Posterior vena cava (tissue), 2 donors: ENCODE results near the gene AP1S1. TPM values are rescaled to one million over a fixed set of nuclear protein-coding genes. Genes with fewer than 3 reads are reported as not detected.
"Not testable (repeated sequence)": the region's sequence is repeated elsewhere in the genome, so short reads cannot be mapped to it uniquely, and the experiment has no call there.

Experiments used
- DNase-seq: peaks from one replicate; pipeline ENCODE4 v3.0.0-alpha.2; 2020; ENCODE audit warnings: low spot score
- intact Hi-C, 2 donors: fragments of 100-400 bp; cut with DNase I; formaldehyde crosslinking; loops; one replicate each; pipeline versions ENCODE4 v1.14.1 to v1.14.2; 2022 to 2023
- long read RNA-seq, 2 donors: library from polyadenylated mRNA; unstranded; transcript quantifications; one replicate each; pipeline ENCODE4 v2.0.0, GENCODE V29; 2020 to 2021
- total RNA-seq, 2 donors: library from RNA; stranded (reverse); fragmentation: NEBNext Ultra II Directional; extraction: Animal tissue kit (Norgen Biotek cat#: 25700); gene quantifications; one replicate each; pipeline ENCODE4 v1.2.1, GENCODE V29; 2021
- donor health status: DM: yes; HTN: yes; CAD: no.
- donor health status: DM: yes; HTN: yes; CAD: no.

Gene AP1S1
- 10 to 100 TPM; 21.5 to 22.7 TPM for total RNA-seq
- long read RNA-seq, donor 1, partial matches to known transcripts = 0 of 1 reads
- long read RNA-seq, donor 1, other reads (novel, unspliced or antisense) = 0 of 1 reads
- long read RNA-seq, donor 2, transcript AP1S1-201 (5 exons, 1,303 nt) = major isoform, 21 of 24 reads
- long read RNA-seq, donor 2, partial matches to known transcripts = 3 of 24 reads
- long read RNA-seq, donor 2, other reads (novel, unspliced or antisense) = 0 of 24 reads

- peak; percentile 98 for DNase-seq
- intact Hi-C loops = no loop called here
Observed at GRCh38 chr7:101153969-101154692, at the start of gene AP1S1. AP1S1 (plus strand) TSS chr7:101154476; CDS start chr7:101154515, 39 bp downstream.

GRCh38 chr7:101104799-101105198 lies 49.5 kb upstream of the AP1S1 start:
- DNase-seq = no peak
- intact Hi-C loops = no loop called here

DNA sequence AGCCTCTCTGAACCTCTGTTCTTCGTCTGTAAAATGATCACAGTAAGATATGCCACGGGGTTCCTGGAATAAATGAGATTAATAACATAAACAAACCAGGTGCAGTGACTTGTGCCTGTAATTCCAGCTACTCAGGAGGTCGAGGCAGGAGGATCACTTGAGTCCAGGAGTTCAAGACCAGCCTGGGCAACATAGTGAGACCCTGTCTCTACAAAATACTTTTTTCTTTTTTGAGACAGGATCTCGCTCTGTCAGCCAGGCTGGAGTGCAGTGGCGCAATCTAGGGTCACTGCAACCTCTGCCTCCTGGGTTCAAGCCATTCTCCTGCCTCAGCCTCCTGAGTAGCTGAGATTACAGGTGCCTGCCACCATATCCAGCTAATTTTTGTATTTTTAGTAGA lies 49.0 kb upstream of the AP1S1 start:
- DNase-seq, intact Hi-C loops: not testable (repeated sequence)

DNA sequence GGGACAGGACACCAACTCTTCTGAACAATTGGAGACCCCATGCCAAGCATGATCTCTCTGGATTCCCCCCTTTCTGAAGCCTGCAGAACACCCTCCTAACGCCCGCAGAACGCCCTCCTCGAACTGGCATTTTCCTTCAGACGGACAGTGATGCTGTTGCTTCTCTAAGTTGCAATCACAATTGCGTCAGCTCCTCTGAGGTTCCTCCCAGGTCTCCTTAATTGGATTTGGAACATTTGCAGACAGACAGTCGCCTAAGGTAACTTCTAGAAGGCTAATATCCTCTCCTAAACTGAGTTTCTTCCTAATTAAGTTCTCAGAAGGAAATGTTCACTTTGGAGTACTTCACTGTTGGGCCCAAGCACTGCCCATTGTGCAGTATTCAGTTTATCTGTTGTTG lies 47.9 kb upstream of the AP1S1 start:
- DNase-seq = no peak
- intact Hi-C loops = no loop called here

DNA sequence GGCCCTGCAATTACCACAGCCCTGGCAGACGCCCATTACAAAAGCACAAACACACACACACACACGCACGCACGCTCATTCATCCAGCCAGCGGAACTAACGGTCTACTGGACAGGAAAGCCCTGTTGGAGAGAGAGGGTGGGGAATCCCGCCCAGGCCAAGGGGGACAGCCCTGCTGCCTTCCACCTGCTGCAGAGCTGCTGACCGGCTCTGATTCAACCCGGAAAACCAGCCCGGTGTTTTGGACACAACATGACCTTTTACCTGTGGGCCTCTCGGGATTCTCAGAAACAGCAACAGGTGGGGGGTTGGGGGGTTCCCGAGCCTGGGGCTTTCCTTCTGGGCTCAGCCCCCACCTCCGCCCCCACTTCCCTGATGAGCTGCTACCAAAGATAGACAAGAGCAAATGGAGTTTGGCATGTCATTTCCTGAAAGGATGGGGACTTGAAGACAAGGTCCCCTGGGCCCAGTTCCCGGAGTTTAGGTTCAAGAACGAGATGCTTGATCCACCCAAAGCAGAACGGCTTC lies 45.9 kb upstream of the AP1S1 start:
- peak; percentile 86 for DNase-seq

DNA sequence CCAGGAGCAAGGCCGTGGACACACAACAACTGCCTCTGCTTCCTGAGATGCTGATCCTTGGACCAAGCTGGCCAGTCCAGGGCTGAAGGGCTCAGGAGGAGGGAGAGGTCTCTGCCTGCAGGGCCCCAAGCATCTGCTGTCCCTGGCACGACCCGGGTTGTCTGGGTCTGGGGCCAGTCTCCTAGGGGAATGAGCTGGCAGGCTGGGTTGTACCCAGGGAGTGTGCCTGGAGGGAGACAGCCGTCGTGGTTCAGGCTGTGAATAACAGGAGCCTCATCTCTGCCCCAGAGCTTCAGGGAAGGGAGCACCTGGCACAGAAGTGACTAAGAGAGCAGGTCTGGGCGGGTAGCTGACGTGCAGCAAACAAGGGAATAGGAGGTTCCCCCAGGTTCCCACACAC lies 45.3 kb upstream of the AP1S1 start:
- DNase-seq = no peak
- intact Hi-C loops = no loop called here

More for the DNA sequence above, 45.9 kb upstream of the AP1S1 start:
- intact Hi-C loops = no loop called here

GRCh38 chr7:101109368-101109767 lies 44.9 kb upstream of the AP1S1 start:
- no peak for DNase-seq
- intact Hi-C loops = no loop called here

GRCh38 chr7:101111261-101111660 lies 43.0 kb upstream of the AP1S1 start:
- DNase-seq = no peak
- intact Hi-C loops = no loop called here

DNA sequence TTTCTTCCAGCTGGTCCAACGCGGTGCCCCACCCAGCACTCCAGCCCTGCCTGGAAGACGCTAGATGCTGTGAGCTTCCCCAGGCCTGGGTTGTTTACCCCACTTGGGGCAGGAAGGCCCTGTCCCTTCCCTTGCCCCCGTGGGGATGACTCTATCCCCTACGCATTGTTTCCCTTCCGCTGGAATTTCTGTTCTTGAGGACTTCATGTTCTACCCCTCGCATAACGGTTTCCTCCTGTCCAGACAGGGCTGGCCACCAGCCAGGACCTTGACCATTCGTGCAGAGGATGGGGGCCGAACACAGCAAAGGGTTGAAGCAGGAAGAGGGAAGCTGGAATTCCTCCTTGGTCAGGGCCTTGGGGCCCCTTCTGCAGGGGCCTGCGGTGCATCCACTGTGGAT lies 42.0 kb upstream of the AP1S1 start:
- no peak for DNase-seq
- intact Hi-C loops = no loop called here

DNA sequence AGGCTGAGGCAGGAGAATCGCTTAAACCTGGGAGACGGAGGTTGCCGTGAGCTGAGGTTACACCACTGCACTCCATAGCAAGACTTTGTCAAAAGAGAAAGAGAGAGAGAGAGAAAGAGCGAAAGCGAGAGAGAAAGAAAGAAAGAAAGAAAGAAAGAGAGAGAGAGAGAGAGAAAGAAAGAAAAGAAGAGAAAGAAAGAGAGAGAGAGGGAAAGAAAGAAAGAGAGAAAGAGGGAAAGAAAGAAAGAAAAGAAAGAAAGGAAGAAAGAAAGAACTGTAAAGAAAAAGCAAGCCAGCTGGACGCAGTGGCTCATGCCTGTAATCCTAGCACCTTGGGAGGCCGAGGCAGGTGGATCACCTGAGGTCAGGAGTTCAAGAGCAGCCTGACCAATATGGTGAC lies 41.1 kb upstream of the AP1S1 start:
- DNase-seq, intact Hi-C loops: not testable (repeated sequence)

DNA sequence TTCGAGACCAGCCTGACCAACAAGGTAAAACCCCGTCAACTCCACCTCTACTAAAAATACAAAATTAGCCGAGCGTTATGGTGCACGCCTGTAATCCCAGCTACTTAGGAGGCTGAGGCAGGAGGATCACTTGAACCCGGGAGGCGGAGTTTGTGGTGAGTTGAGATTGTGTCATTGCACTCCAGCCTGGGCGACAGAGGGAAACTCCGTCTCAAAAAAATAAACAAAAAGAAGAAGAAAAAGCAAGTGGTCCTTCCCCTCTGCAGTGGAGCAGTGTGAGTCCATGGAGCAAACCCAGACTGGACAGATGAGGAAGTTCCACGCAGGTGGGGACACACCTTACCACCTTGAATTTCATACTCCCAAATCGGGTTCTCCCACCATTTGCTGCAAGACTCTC lies 40.4 kb upstream of the AP1S1 start:
- intact Hi-C loops = no loop called here
- no peak for DNase-seq

GRCh38 chr7:101114492-101114891 lies 39.8 kb upstream of the AP1S1 start:
- DNase-seq = no peak
- intact Hi-C loops = no loop called here

- DNase-seq = no peak
- intact Hi-C loops = no loop called here
Observed at GRCh38 chr7:101115215-101115614, 39.1 kb upstream of the AP1S1 start.

DNA sequence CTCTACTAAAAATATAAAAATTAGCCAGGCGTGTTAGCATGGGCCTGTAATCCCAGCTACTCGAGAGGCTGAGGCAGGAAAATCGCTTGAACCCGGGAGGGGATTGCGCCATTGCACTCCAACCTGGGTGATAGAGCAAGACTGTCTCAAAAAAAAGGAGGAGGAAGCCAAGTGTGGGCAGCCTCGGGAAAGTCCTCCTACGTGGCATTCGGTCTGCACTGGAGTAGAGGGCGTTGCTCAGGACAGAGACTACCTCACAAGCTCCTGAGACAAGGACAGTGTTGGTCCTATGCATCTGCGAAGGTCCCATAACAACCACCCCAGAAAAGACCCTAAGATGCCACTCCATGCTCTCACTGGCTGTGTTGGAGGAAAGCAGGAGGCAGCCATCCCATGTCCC lies 37.4 kb upstream of the AP1S1 start:
- no peak for DNase-seq
- intact Hi-C loops = no loop called here

DNA sequence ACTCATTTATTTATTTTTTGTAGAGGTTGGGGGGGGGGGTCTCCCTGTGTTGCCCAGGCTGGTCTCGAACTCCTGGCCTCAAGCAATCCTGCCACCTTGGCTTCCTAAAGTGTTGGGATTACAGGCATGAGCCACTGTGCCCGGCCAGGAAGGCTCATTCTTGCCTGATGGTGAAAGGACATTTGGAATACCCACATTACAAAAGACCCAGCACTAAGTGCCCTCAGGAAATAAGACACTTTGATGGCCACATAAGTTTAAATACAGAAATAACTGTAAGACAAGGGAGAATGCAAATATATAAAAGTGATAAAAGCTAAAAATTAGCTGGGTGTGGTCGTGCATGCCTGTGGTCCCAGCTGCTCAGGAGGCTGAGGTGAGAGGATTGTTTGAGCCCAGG lies 35.4 kb upstream of the AP1S1 start:
- intact Hi-C loops = no loop called here
- DNase-seq = no peak

- no peak for DNase-seq
- intact Hi-C loops = no loop called here
Observed at GRCh38 chr7:101119876-101120275, 34.4 kb upstream of the AP1S1 start.

- no peak for DNase-seq
- intact Hi-C loops = no loop called here
Observed at GRCh38 chr7:101120315-101120714, 34.0 kb upstream of the AP1S1 start.

GRCh38 chr7:101121631-101121990 lies 32.7 kb upstream of the AP1S1 start:
- intact Hi-C loops, DNase-seq: not testable (repeated sequence)

DNA sequence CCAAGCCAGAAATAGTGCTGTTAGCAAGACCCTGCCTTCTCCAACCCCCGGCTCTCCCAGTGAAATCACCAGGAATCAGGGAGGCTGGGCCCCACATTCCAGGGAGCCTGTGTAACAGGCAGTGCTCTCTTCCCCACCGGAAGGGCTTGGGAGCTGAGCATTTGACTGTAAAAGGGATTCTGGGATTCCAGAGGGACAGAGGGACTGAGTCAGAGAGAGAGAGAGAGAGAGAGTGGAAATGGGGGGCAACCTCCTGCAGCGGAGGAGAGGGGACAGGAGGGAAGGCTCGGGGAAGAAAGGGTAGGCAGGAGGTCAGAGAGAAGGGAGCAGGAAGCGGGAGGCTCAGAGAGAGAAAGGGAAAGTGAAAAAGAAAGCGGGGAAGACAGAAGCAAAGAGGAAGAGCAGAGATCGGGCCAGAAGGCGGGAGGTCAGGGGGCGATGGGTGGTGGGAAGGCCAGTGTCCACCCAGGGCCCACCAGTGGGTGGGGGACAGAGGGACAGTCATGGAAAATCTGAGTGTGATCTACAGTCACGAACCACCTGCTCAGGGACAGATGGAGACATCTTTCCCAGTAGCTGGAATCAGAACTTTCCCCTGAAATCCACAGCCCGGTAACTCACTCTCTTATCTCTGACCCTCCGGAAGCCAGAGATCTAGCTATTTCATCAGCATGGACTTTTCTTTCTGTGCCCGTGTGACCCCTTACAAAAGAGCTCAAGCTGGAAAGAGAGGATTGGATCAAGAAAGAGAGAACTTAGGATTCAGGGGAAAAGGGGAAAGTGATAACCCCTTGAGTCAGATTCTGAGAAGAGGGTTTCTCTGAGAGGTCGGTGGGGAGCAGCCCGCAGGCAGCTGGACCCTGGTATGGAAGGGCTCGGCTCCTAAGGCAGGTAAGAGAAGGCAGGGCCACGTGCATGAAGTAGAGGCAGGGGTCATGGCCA lies 32.0 kb upstream of the AP1S1 start:
- intact Hi-C loops = no loop called here
- peak; percentile 96 for DNase-seq
